ENCODE results near the gene DBNL.

DBNL gene

DNA sequence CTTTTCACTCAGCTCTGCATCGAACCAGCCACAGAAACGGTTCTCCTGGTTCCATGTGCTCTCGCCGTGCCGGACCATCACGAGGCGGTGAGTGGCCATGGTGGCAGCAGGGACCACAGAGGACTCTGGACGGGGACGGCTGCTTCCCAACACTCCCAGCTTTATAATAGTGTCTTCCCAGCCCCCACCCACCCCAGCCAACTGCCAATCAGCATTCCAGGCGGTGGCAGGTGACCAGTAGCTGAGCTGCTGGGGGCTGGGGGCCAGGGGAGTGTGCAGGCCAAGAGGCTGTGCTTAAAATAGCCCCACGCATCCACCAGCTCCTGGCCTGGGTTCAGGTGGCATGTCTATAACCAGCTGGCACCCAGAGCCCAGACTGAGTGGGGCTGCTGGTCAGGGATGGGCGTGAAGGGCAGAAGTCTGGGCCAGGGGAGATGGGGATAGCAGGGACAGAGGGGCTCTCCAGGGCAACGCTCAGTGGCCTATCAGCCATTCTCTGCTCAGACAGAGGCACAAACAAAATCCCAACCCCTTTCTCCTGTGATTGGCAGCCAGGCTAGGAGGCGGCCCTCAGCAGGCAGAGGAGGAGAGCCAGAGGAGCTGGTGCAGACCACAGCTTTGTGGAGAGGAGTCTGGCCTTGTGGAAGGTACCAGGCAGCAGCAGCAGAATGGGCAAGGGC is 21.1 kb downstream of the DBNL start, which contains the start of gene PGAM2:
Gene PGAM2, minus strand, starts transcription at position 137 of the 680 bp plus-strand sequence. Its CDS starts 38 bp downstream, at position 99.
- no peak within 1 kb of the TSS for H3K4me3 ChIP-seq (ENCODE audit: low read depth, low read length)
- TF ChIP-seq, protein P1, sequence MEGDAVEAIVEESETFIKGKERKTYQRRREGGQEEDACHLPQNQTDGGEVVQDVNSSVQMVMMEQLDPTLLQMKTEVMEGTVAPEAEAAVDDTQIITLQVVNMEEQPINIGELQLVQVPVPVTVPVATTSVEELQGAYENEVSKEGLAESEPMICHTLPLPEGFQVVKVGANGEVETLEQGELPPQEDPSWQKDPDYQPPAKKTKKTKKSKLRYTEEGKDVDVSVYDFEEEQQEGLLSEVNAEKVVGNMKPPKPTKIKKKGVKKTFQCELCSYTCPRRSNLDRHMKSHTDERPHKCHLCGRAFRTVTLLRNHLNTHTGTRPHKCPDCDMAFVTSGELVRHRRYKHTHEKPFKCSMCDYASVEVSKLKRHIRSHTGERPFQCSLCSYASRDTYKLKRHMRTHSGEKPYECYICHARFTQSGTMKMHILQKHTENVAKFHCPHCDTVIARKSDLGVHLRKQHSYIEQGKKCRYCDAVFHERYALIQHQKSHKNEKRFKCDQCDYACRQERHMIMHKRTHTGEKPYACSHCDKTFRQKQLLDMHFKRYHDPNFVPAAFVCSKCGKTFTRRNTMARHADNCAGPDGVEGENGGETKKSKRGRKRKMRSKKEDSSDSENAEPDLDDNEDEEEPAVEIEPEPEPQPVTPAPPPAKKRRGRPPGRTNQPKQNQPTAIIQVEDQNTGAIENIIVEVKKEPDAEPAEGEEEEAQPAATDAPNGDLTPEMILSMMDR (IDR thresholded peaks at IDR 0.05; ENCODE audit: borderline replicate concordance, insufficient read depth, low read depth, low read length) = no peak

DNA sequence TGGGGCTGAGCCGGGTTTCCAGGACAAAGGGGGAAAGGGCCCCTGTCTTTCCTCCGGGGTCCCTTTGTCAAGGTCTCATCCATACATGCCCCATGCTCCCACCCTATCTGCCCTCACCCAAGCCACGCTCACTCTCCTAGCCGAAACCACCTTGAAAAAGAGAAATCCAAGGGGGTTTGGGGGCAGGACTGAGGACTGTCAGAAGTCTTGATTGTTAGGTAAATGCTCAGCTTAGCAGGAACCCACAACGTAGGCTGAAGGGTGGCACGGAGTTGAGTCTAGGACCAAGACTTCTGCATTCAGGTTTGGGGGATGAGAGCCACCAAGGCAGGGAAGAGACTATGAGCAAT is 21.6 kb downstream of the DBNL start:
- TF ChIP-seq, protein P1 (IDR thresholded peaks at IDR 0.05; ENCODE audit: borderline replicate concordance, insufficient read depth, low read depth, low read length) = no peak
- H3K4me3 ChIP-seq (ENCODE audit: low read depth, low read length) = no peak overlapping the region

DNA sequence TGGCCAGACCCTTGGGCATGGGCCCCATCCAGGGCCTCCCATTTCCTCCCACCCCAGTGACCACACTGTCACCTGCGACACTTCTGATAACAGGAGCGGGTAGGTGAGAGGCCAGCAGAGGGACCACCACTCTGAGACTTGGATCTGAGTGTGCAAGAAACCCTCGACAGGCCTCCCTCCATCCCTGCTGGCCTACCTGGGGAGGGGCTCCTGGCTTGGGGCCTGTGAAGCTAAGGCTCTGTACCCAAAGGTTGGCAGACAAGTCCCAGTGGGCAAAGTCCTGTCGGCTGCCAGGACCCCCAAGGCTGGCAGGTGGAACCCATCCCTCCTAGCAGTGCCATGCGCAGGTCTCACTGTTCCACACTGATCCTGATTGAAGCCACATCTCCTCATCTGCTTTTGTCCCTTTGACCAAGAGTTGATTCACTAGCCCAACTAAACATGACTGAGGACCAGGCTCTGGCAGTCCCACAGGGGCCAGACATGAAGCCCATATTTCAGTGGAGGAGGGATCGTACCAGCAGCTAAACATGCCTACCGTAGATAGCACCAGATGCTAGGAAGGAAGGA is 22.1 kb downstream of the DBNL start:
- TF ChIP-seq, protein P1 (IDR thresholded peaks at IDR 0.05; ENCODE audit: borderline replicate concordance, insufficient read depth, low read depth, low read length) = no peak
- H3K4me3 ChIP-seq (ENCODE audit: low read depth, low read length) = no peak overlapping the region

DNA sequence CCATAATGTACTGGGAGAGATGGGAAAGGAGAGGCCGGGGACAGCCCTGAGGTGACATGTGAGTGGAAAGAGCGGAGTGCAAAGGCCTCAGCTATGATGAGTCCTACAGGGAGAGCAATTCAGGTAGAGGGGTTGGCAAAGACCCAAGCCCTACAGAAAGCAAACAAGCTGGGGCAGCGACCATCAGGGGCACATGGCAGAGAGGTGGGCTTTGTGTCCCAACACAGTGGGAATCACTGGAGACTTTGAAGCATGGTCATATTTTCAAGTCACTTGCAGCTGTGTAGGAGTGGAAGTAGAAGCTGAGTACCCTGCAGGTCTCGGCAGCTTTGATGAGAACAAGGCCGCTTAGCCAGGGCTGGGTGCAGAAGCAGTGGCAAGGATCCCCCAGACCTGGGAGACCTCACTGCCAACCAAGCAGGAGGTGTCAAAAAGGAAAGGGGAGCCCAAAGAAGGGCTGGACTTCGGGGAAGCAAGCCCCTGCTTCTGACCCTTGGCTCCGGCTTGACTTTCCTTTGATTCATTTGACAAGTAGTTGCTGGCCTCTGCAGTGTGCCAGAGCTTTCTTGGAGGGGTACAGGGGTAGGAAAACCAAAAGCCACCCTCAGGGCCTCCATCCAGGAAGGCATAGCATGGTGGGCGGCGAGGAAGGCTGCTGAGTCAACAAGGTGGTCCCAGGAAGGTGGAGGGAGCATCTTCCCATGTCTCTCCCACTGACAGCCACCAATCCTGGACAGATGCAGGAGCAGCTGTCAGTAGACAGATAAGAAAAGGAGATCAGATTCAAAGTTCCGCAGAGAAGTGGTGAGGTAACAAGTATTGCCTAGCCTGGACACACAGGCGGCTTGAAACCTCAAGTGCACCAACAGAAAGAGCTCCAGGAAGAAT is 22.8 kb downstream of the DBNL start:
- H3K4me3 ChIP-seq (ENCODE audit: low read depth, low read length) = no peak overlapping the region
- TF ChIP-seq, protein P1 (IDR thresholded peaks at IDR 0.05; ENCODE audit: borderline replicate concordance, insufficient read depth, low read depth, low read length) = no peak

DNA sequence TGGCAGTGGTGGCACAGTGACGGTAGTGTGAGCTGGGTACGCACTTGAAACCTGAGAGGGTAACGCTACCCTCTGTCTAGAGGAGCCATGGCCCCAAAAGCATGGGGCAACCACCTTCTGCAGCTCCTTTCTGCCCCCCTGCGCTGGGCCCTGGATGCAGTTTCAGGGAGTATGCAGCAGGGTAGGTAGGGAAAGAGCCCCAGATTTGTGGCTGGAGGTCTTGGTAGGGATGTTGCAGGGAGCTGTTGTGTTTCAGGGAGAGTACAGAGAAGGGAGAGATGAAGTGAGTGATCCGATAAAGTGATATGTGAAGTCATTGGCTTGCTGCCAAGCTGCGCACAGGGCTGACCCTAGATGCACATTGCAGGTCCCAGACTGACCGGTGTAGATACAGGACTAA is 23.6 kb downstream of the DBNL start:
- H3K4me3 ChIP-seq (ENCODE audit: low read depth, low read length) = no peak overlapping the region
- TF ChIP-seq, protein P1 (IDR thresholded peaks at IDR 0.05; ENCODE audit: borderline replicate concordance, insufficient read depth, low read depth, low read length) = no peak

DNA sequence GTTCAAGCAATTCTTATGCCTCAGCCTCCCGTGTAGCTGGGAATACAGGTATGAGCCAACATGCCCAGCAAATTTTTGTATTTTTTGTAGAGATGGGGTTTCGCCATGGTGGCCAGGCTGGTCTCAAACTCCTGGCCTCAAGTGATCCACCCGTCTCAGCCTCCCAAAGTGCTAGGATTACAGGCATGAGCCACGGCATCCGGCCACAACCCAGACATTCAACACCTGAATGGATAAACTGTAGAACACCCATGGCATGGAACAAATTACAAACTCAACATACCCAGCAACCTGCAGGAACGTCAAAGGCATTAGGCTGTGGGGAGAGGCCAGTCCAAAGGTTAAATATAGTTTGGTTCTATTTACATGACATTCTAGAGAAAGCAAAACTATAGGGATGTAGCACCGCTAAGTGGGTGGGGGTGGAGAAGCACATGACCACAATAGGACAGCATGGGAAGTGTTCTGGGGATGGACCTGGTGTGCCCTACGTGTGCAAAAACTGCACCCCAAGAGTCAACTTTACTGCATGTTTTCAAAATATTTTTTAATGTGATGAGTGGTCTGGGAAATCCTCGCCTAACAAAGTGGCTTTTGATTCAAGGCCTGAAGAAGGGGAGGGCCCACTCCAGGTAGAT is 27.3 kb downstream of the DBNL start:
- TF ChIP-seq, protein P1 (IDR thresholded peaks at IDR 0.05; ENCODE audit: borderline replicate concordance, insufficient read depth, low read depth, low read length) = no peak
- H3K4me3 ChIP-seq (ENCODE audit: low read depth, low read length) = no peak overlapping the region

Data from GM12875 (cell line).